ENCODE measurements around the gene EIF4G2. TPM values are rescaled to one million over a fixed set of nuclear protein-coding genes. Genes with fewer than 3 reads are reported as not detected.

EIF4G2 gene
- total and polyA plus RNA-seq, 10 of the 15 experiments (the other 5 are each of a cell fraction or from before 2014, with no cell fraction given), result 210 to 1,104 (median 713) TPM

GRCh38 chr11:10762185-10762584, 46.5 kb downstream of the EIF4G2 start (continued):
- TF ChIP-seq CEBPZ (IDR thresholded peaks at IDR 0.05; ENCODE audit: low read depth, low read length) (no peak), NFYB (IDR thresholded peaks at IDR 0.05; ENCODE audit: insufficient read depth, low read depth, low read length) (no peak), SP1 (IDR thresholded peaks at IDR 0.05; ENCODE audit: low read depth, low read length) (no peak), RAD51 (IDR thresholded peaks at IDR 0.05) (0 out of 2 replicates have a peak, but pooled peaks have one; percentile 15), TBL1XR1 (IDR thresholded peaks at IDR 0.05; ENCODE audit: low read depth, low read length) (peak; percentile 48; the same call in 1 of the 2 replicates), MEF2B (IDR thresholded peaks at IDR 0.05; ENCODE audit: partially characterized antibody, poor library complexity, severe bottlenecking) (peak; percentile 72), IRF3 (IDR thresholded peaks at IDR 0.05) (no peak), SPI1 (IDR thresholded peaks at IDR 0.05; ENCODE audit: borderline replicate concordance, insufficient read depth, low read depth, low read length) (peak; percentile 99), ZZZ3 (IDR thresholded peaks at IDR 0.05; ENCODE audit: control insufficient read depth, insufficient read length, low read depth) (no peak), LARP7 (IDR thresholded peaks at IDR 0.05) (no peak), SUZ12 (IDR thresholded peaks at IDR 0.05; ENCODE audit: unreplicated experiment) (no peak), NFYA (IDR thresholded peaks at IDR 0.05; ENCODE audit: borderline replicate concordance, low read depth, low read length) (no peak), STAT1 (conservative IDR thresholded peaks at IDR 0.05) (no peak)
- TF ChIP-seq, protein P1, sequence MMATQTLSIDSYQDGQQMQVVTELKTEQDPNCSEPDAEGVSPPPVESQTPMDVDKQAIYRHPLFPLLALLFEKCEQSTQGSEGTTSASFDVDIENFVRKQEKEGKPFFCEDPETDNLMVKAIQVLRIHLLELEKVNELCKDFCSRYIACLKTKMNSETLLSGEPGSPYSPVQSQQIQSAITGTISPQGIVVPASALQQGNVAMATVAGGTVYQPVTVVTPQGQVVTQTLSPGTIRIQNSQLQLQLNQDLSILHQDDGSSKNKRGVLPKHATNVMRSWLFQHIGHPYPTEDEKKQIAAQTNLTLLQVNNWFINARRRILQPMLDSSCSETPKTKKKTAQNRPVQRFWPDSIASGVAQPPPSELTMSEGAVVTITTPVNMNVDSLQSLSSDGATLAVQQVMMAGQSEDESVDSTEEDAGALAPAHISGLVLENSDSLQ (IDR thresholded peaks at IDR 0.05), result no peak
- TF ChIP-seq, protein P2, sequence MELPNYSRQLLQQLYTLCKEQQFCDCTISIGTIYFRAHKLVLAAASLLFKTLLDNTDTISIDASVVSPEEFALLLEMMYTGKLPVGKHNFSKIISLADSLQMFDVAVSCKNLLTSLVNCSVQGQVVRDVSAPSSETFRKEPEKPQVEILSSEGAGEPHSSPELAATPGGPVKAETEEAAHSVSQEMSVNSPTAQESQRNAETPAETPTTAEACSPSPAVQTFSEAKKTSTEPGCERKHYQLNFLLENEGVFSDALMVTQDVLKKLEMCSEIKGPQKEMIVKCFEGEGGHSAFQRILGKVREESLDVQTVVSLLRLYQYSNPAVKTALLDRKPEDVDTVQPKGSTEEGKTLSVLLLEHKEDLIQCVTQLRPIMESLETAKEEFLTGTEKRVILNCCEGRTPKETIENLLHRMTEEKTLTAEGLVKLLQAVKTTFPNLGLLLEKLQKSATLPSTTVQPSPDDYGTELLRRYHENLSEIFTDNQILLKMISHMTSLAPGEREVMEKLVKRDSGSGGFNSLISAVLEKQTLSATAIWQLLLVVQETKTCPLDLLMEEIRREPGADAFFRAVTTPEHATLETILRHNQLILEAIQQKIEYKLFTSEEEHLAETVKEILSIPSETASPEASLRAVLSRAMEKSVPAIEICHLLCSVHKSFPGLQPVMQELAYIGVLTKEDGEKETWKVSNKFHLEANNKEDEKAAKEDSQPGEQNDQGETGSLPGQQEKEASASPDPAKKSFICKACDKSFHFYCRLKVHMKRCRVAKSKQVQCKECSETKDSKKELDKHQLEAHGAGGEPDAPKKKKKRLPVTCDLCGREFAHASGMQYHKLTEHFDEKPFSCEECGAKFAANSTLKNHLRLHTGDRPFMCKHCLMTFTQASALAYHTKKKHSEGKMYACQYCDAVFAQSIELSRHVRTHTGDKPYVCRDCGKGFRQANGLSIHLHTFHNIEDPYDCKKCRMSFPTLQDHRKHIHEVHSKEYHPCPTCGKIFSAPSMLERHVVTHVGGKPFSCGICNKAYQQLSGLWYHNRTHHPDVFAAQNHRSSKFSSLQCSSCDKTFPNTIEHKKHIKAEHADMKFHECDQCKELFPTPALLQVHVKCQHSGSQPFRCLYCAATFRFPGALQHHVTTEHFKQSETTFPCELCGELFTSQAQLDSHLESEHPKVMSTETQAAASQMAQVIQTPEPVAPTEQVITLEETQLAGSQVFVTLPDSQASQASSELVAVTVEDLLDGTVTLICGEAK (IDR thresholded peaks at IDR 0.05; ENCODE audit: borderline replicate concordance), result no peak; the same call in 1 of the 2 replicates
- TF ChIP-seq, protein P3, sequence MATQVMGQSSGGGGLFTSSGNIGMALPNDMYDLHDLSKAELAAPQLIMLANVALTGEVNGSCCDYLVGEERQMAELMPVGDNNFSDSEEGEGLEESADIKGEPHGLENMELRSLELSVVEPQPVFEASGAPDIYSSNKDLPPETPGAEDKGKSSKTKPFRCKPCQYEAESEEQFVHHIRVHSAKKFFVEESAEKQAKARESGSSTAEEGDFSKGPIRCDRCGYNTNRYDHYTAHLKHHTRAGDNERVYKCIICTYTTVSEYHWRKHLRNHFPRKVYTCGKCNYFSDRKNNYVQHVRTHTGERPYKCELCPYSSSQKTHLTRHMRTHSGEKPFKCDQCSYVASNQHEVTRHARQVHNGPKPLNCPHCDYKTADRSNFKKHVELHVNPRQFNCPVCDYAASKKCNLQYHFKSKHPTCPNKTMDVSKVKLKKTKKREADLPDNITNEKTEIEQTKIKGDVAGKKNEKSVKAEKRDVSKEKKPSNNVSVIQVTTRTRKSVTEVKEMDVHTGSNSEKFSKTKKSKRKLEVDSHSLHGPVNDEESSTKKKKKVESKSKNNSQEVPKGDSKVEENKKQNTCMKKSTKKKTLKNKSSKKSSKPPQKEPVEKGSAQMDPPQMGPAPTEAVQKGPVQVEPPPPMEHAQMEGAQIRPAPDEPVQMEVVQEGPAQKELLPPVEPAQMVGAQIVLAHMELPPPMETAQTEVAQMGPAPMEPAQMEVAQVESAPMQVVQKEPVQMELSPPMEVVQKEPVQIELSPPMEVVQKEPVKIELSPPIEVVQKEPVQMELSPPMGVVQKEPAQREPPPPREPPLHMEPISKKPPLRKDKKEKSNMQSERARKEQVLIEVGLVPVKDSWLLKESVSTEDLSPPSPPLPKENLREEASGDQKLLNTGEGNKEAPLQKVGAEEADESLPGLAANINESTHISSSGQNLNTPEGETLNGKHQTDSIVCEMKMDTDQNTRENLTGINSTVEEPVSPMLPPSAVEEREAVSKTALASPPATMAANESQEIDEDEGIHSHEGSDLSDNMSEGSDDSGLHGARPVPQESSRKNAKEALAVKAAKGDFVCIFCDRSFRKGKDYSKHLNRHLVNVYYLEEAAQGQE (IDR thresholded peaks at IDR 0.05; ENCODE audit: low read depth, low read length), result no peak

All from GM12878 (cell line).